ENCODE results near the gene CASTOR1.

Gene CASTOR1

DNA sequence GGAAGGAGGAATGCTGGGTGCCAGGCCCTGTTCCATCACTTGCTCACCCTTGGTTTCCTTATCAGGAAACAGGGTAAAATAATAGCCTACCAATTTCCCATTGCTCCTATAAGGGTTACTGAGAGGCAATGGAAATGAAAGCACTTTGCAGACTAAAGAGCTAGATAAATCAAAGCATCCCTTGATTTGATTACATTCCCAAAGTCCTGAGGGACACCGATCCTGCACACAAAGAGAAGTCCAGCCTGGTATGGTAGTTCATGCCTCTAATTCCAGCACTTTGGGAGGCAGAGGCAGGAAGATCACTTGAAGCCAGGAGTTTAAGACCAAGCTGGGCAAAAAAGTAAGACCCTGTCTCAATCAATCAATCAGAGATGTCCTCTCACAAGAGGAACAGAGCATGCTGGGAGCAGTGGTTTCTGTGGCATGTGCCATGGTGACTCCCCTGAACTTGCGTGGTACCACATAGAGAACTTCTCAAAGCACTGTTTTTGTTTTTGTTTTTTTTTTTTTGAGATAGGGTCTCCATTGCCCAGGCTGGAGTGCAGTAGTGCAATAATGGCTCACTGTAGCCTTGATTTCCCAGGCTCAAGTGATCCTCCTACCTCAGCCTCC, 26.8 kb upstream of the CASTOR1 start:
- peaks cover 3% of the 10 kb centered on the region for H4K20me1 ChIP-seq (ENCODE audit: insufficient read depth, low read length, poor library complexity, severe bottlenecking)
- H3K4me2 ChIP-seq (ENCODE audit: low read depth, low read length, poor library complexity, severe bottlenecking): peak overlapping the region; percentile 66
- H3K4me1 ChIP-seq (ENCODE audit: insufficient read depth, low read length, poor library complexity, severe bottlenecking): peaks cover 74% of the 10 kb centered on the region
- H2AFZ ChIP-seq (ENCODE audit: low read length): no peak overlapping the region
- H3K79me2 ChIP-seq (ENCODE audit: insufficient read depth, low read length): peaks cover 98% of the 10 kb centered on the region
- H3K4me3 ChIP-seq (ENCODE audit: low read length, poor library complexity, severe bottlenecking): no peak overlapping the region
- H3K36me3 ChIP-seq (ENCODE audit: insufficient read depth, low read length): no peaks in the 10 kb centered on the region
- H3F3A ChIP-seq (ENCODE audit: low read depth): no peaks in the 10 kb centered on the region
- H3K9me2 ChIP-seq (replicated peaks; ENCODE audit: low read depth, low read length): no peaks in the 10 kb centered on the region
- no peak overlapping the region for H3K9ac ChIP-seq (ENCODE audit: low read depth, low read length, poor library complexity, severe bottlenecking)
- TF ChIP-seq EZH2phosphoT487 (IDR thresholded peaks at IDR 0.05; ENCODE audit: borderline replicate concordance) (no peak), CTCF (conservative IDR thresholded peaks at IDR 0.05; ENCODE audit: low read length) (no peak)
- H3K27me3 ChIP-seq (ENCODE audit: insufficient read depth, low read length, poor library complexity, severe bottlenecking): no peaks in the 10 kb centered on the region
- no peaks in the 10 kb centered on the region for H3K9me3 ChIP-seq (ENCODE audit: insufficient read depth, low read depth, low read length)

DNA sequence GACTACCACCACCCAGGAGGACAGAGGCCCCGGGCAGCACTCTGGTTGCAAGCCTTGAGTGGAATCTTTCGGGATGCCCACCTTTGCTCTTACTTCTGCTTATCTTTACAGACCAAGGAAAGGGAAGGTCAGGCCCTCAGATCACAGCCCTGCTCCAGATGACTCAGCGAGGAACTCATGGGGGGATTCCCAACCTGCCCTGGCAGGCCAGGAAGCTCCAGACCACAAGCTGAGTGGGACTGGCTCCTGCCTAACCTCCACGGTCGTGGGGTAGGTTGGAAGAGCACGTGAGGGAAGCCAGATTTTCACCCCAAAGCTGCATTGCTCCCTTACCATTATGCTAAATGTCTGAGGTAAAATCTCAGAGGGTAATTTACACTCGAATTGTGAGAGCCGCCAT, 25.6 kb upstream of the CASTOR1 start:
- Histone ChIP-seq H3K36me3 (ENCODE audit: insufficient read depth, low read length) (no peaks in the 10 kb centered on the region; the same call in 1 of the 2 replicates), H3K9ac (ENCODE audit: low read depth, low read length, poor library complexity, severe bottlenecking) (peak overlapping the region; percentile 20), H3K4me3 (ENCODE audit: low read length, poor library complexity, severe bottlenecking) (no peak overlapping the region), H3F3A (ENCODE audit: low read depth) (no peaks in the 10 kb centered on the region), H3K79me2 (ENCODE audit: insufficient read depth, low read length) (peaks cover 98% of the 10 kb centered on the region), H3K9me3 (ENCODE audit: insufficient read depth, low read depth, low read length) (no peaks in the 10 kb centered on the region), H2AFZ (ENCODE audit: low read length) (no peak overlapping the region), H3K9me2 (replicated peaks; ENCODE audit: low read depth, low read length) (no peaks in the 10 kb centered on the region), H3K4me1 (ENCODE audit: insufficient read depth, low read length, poor library complexity, severe bottlenecking) (peaks cover 80% of the 10 kb centered on the region), H4K20me1 (ENCODE audit: insufficient read depth, low read length, poor library complexity, severe bottlenecking) (peaks cover 3% of the 10 kb centered on the region), H3K4me2 (ENCODE audit: low read depth, low read length, poor library complexity, severe bottlenecking) (peak overlapping the region; percentile 66), H3K27me3 (ENCODE audit: insufficient read depth, low read length, poor library complexity, severe bottlenecking) (no peaks in the 10 kb centered on the region)
- TF ChIP-seq CTCF (conservative IDR thresholded peaks at IDR 0.05; ENCODE audit: low read length) (no peak), EZH2phosphoT487 (IDR thresholded peaks at IDR 0.05; ENCODE audit: borderline replicate concordance) (no peak)

DNA sequence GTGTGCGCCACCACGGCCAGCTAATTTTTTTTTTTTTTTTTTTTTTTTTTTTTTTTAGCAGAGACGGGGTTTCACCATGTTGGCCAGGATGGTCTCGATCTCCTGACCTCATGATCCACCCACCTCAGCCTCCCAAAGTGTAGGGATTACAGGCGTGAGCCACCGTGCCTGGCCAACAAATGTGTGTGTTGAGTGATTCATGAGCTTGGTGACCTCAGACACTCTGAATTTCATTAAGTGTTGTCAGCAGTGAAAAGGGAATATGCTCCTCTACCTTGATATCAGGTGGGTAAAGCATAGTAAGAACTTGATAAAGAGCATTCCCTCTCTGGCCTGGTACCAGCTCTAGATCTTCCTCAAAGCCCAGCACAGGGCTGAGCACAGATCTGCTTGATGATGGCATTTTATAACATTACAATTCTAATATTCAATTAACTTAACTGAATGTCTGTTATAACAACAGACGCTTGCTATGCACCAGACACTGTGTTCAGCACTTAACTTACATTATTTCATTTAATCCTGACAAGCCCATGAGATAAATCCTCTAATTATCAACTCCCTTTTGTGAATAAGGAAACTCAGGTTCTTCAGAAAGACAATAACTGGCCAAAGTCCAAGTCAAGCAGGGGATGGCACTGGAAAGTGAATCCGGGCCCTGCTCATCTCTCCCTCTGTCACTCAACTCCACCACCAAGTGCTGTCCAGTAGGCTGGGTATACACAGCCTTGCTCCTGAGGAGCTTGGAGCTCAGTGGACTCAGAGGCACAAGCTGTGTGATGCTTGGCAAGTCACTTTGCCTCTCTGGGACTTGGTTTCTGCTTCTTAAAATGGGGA, 24.4 kb upstream of the CASTOR1 start:
- no peak for TF ChIP-seq CTCF (conservative IDR thresholded peaks at IDR 0.05; ENCODE audit: low read length)
- TF ChIP-seq EZH2phosphoT487 (IDR thresholded peaks at IDR 0.05; ENCODE audit: borderline replicate concordance): no peak
- H3K4me3 ChIP-seq (ENCODE audit: low read length, poor library complexity, severe bottlenecking): no peak overlapping the region
- H3K36me3 ChIP-seq (ENCODE audit: insufficient read depth, low read length): no peaks in the 10 kb centered on the region; the same call in 1 of the 2 replicates
- H3K79me2 ChIP-seq (ENCODE audit: insufficient read depth, low read length): peaks cover 98% of the 10 kb centered on the region
- H3K4me2 ChIP-seq (ENCODE audit: low read depth, low read length, poor library complexity, severe bottlenecking): no peak overlapping the region
- no peaks in the 10 kb centered on the region for H3K9me3 ChIP-seq (ENCODE audit: insufficient read depth, low read depth, low read length)
- no peaks in the 10 kb centered on the region for H3K27me3 ChIP-seq (ENCODE audit: insufficient read depth, low read length, poor library complexity, severe bottlenecking)
- H2AFZ ChIP-seq (ENCODE audit: low read length): no peak overlapping the region
- H4K20me1 ChIP-seq (ENCODE audit: insufficient read depth, low read length, poor library complexity, severe bottlenecking): peaks cover 3% of the 10 kb centered on the region
- H3F3A ChIP-seq (ENCODE audit: low read depth): no peaks in the 10 kb centered on the region
- no peaks in the 10 kb centered on the region for H3K9me2 ChIP-seq (replicated peaks; ENCODE audit: low read depth, low read length)
- peaks cover 80% of the 10 kb centered on the region for H3K4me1 ChIP-seq (ENCODE audit: insufficient read depth, low read length, poor library complexity, severe bottlenecking)
- no peak overlapping the region for H3K9ac ChIP-seq (ENCODE audit: low read depth, low read length, poor library complexity, severe bottlenecking)

Measured in Loucy (cell line).